ENCODE data around the gene ENHO.
"Not testable (repeated sequence)": the region's sequence is repeated elsewhere in the genome, so short reads cannot be mapped to it uniquely, and the experiment has no call there.

The ENHO gene

GRCh38 chr9:34532041-34532440, 9.3 kb upstream of the ENHO start:
- not testable (repeated sequence) for DNase-seq (ENCODE audit: low read depth in 2 of 2, low spot score in 1 of 2)

- no peak for DNase-seq (ENCODE audit: low read depth in 2 of 2, low spot score in 1 of 2)
Measured at GRCh38 chr9:34526026-34526425, 3.2 kb upstream of the ENHO start.

GRCh38 chr9:34524349-34524748, 1.6 kb upstream of the ENHO start:
- DNase-seq (ENCODE audit: low read depth in 2 of 2, low spot score in 1 of 2) = no peak

GRCh38 chr9:34522091-34522887, 501 bp downstream of the ENHO start:
- DNase-seq (ENCODE audit: low read depth in 2 of 2, low spot score in 1 of 2) = no peak

DNA sequence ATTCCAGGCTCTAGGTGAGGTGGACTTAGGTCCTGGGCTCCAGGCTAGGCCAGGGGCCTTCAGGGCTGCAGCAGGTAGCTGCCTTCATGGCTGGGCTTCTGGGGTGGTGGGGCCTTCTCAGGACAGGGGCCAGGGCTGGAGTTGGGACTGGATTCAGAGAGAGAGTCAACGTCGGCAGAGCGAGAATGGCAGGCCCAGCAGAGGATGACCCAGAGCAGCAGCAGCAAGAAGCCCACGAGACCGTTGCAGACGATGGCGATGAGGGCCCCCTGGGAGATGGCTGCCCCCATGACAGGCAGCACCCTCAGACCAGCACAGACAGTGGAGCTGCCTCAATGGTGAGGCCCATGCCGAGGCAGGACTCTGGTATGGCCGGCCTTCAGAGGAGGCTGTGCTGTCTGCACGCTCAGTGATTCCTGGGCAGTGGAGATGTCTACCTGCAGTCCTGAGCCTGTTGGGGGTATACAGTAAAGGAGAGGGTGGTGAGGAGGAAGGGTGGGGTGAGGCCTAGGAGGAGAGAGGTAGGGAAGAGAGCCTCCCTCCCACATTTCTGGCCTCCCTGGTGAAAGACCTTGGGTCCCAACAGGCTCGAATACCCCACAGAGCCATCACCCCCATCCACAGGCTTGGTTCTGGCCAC, 1.3 kb downstream of the ENHO start:
- DNase-seq (ENCODE audit: low read depth in 2 of 2, low spot score in 1 of 2) = no peak

GRCh38 chr9:34520505-34521385, 2.0 kb downstream of the ENHO start:
- no peak for DNase-seq (ENCODE audit: low read depth in 2 of 2, low spot score in 1 of 2)

GRCh38 chr9:34520096-34520495, 2.7 kb downstream of the ENHO start:
- DNase-seq (ENCODE audit: low read depth in 2 of 2, low spot score in 1 of 2) = no peak

DNA sequence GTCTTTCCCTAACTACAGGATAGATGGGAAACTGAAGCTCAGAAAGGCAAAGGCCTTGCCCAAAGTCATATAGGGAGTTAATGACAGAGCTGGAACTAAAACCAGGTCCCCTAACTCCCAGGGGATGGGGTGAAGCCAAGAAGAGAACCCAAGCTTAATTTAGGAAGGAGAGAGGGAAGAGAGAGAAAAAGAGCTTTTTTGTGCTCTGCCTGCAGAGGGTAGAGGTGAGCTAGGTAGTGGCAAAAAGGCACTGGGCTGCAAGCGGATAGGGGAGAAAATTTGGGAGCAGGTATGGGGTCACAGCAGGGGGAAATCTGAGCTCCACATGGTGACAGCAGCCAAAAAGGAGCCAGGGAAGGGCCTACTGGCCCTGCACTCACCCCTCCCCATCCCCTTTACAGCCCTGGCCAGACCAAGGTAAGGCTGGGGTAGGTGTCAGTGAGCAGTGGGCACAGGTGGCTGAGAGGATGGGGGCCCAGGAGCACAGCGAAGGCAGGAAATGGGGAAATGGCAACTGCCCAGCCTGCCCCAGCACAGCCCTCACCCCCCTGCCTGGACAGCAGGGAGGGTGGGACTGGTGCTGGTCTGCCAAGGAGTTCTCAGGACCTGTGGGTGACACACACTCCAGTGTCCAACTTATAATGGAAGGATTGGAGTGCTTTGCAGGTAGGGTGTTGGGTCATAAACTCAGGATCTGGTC, 3.3 kb downstream of the ENHO start:
- no peak for DNase-seq (ENCODE audit: low read depth in 2 of 2, low spot score in 1 of 2)

DNA sequence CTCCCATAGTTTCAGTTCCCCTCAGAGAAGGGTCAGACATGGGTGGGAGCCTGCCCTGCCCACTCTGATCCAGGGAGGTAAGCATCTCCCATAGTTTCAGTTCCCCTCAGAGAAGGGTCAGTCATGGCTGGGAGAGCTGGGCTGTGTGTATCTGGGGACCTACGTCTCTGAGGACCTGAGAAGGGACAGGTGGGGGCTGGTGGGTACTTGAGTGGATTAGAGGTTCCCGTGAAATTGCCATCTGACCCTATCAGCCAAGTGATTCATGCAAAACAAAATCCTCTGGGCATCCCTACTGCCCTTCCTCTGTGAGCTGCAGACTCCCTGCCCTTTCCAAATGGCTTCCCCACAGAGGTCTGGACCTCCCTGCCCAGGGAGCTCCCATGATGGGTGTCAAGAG, 3.9 kb downstream of the ENHO start:
- no peak for DNase-seq (ENCODE audit: low read depth in 2 of 2, low spot score in 1 of 2)

GRCh38 chr9:34518110-34518616, 4.6 kb downstream of the ENHO start:
- no peak for DNase-seq (ENCODE audit: low read depth in 2 of 2, low spot score in 1 of 2)

DNA sequence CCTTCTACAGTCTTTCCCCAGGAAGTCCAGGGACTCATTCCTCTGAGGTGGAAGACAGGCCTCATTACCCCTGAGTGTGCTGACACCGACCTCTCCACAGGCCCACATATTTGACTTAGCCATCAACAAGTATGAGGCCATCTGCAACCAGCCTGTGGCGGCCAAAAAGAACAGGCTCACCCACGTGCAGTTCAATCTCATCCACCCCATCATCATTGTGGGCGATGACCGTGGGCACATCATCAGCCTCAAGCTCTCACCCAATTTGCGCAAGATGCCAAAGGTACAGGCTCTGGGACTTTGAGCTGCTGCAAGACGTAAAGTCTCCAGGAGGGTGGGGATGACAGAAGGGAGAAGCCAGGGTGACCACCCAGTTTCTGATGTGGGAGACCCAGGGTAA, 5.6 kb downstream of the ENHO start:
- DNase-seq (ENCODE audit: low read depth in 2 of 2, low spot score in 1 of 2) = no peak

- no peak for DNase-seq (ENCODE audit: low read depth in 2 of 2, low spot score in 1 of 2)
Measured at GRCh38 chr9:34515959-34516358, 6.8 kb downstream of the ENHO start.

- DNase-seq (ENCODE audit: low read depth in 2 of 2, low spot score in 1 of 2) = no peak
Measured at GRCh38 chr9:34514816-34515215, 8.0 kb downstream of the ENHO start.

- DNase-seq (ENCODE audit: low read depth in 2 of 2, low spot score in 1 of 2) = no peak
Measured at GRCh38 chr9:34514401-34514800, 8.4 kb downstream of the ENHO start.

GRCh38 chr9:34513567-34514214, 9.1 kb downstream of the ENHO start:
- no peak for DNase-seq (ENCODE audit: low read depth in 2 of 2, low spot score in 1 of 2)

- no peak for DNase-seq (ENCODE audit: low read depth in 2 of 2, low spot score in 1 of 2)
Measured at GRCh38 chr9:34512131-34513078, 10.4 kb downstream of the ENHO start.

GRCh38 chr9:34510497-34511468, 12.0 kb downstream of the ENHO start:
- DNase-seq (ENCODE audit: low read depth in 2 of 2, low spot score in 1 of 2) = no peak

GRCh38 chr9:34508951-34509350, 13.8 kb downstream of the ENHO start:
- no peak for DNase-seq (ENCODE audit: low read depth in 2 of 2, low spot score in 1 of 2)

Measured in stimulated activated CD8-positive, alpha-beta memory T cell treated with anti-CD3 and anti-CD28 coated beads, Interleukin-4, amount 100 ng/mL, for 1 hour (primary cell).